NB4 (cell line): ENCODE measurements around the gene DDC.

Experiments
- TF ChIP-seq, protein P1 (sequence below): IDR thresholded peaks from one replicate; pipeline ENCODE4 v1.5.1; 2012; ENCODE audit warnings: low read depth, low read length
- TF ChIP-seq, protein P2 (sequence below): IDR thresholded peaks from 2 replicates; pipeline ENCODE4 v1.6.1; 2011; ENCODE audit warnings: low read depth, low read length

DNA sequence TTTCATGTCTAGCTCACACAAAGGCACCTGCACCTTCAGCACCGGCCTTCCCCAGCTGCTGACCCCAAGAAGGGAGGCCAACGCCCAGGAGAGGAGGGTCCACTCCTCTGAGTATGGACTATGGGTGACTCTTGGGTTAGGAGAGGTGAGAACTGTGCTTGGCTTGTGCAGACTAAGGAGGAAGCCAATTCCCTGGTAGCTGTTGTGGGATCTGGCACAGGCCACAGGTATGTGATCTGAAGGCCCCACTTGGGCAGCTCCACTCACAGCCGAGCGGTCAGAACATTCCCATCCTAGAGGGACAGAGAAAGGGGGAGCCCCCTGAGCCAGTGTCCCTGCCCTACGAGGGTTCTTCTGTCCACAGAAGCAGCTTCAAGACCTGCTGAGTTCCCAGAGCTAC, 62.3 kb downstream of the DDC start:
- TF ChIP-seq, protein P1, sequence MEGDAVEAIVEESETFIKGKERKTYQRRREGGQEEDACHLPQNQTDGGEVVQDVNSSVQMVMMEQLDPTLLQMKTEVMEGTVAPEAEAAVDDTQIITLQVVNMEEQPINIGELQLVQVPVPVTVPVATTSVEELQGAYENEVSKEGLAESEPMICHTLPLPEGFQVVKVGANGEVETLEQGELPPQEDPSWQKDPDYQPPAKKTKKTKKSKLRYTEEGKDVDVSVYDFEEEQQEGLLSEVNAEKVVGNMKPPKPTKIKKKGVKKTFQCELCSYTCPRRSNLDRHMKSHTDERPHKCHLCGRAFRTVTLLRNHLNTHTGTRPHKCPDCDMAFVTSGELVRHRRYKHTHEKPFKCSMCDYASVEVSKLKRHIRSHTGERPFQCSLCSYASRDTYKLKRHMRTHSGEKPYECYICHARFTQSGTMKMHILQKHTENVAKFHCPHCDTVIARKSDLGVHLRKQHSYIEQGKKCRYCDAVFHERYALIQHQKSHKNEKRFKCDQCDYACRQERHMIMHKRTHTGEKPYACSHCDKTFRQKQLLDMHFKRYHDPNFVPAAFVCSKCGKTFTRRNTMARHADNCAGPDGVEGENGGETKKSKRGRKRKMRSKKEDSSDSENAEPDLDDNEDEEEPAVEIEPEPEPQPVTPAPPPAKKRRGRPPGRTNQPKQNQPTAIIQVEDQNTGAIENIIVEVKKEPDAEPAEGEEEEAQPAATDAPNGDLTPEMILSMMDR = no peak
- TF ChIP-seq, protein P2, sequence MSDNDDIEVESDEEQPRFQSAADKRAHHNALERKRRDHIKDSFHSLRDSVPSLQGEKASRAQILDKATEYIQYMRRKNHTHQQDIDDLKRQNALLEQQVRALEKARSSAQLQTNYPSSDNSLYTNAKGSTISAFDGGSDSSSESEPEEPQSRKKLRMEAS = no peak
